MCF 10A (cell line): ENCODE results near the gene ARHGAP45. TPM values are rescaled to one million over a fixed set of nuclear protein-coding genes. Genes with fewer than 3 reads are reported as not detected.

Experiments used
- BruUV-seq: library from RNA; stranded (reverse); fragments of 400-500 nt; replicated peaks from 2 replicates; lab custom pipeline; 2021; lab: Mats Ljungman, UMichigan
- CTCF ChIA-PET: fragments of 300-600 bp; sonication (Branson Sonifier 250); formaldehyde crosslinking; extraction: SDS; loops from one replicate; lab custom pipeline; 2021; ENCODE audit warnings: antibody characterized with exemption, inconsistent platforms; lab: Yijun Ruan, JAX
- POLR2A ChIA-PET: fragments of 300-600, 350-650 bp; sonication (Branson Sonifier 250); formaldehyde crosslinking; extraction: SDS; loops from one replicate; lab custom pipeline; 2020; ENCODE audit warnings: antibody characterized with exemption, inconsistent platforms; lab: Yijun Ruan, JAX
- DNase-seq: peaks from one replicate; pipeline ENCODE4 v3.0.0-alpha.2; 2018; ENCODE audit not compliant: unreplicated experiment
- H3K27ac Mint-ChIP-seq: one replicate; pipeline ENCODE4 v1.8.0; 2022; ENCODE audit warnings: mild to moderate bottlenecking, low read depth, mixed read lengths; ENCODE audit not compliant: unreplicated experiment
- H3K27me3 Mint-ChIP-seq: one replicate; pipeline ENCODE4 v1.8.0; 2022; ENCODE audit warnings: mixed read lengths; ENCODE audit not compliant: insufficient read depth, unreplicated experiment
- H3K36me3 Mint-ChIP-seq: one replicate; pipeline ENCODE4 v1.8.0; 2022; ENCODE audit warnings: mild to moderate bottlenecking, moderate library complexity, mixed read lengths; ENCODE audit not compliant: insufficient read depth, unreplicated experiment
- H3K4me1 Mint-ChIP-seq: one replicate; pipeline ENCODE4 v1.8.0; 2022; ENCODE audit warnings: mixed read lengths; ENCODE audit not compliant: insufficient read depth, unreplicated experiment
- H3K4me3 Mint-ChIP-seq: one replicate; pipeline ENCODE4 v1.8.0; 2022; ENCODE audit warnings: mild to moderate bottlenecking, moderate library complexity, mixed read lengths; ENCODE audit not compliant: unreplicated experiment
- H3K9me3 Mint-ChIP-seq: one replicate; pipeline ENCODE4 v1.8.0; 2022; ENCODE audit warnings: mixed read lengths; ENCODE audit not compliant: unreplicated experiment
- intact Hi-C: fragments of 100-400 bp; cut with micrococcal nuclease; formaldehyde crosslinking; loops from 2 replicates; pipeline ENCODE4 v1.14.1; 2022
- total RNA-seq: library from RNA; stranded (reverse); gene quantifications from 2 replicates; pipeline ENCODE4 v1.2.3, GENCODE V29; 2022
- TF ChIP-seq, protein P1 (sequence below): fragments of 200-600 bp; IDR thresholded peaks from one replicate; pipeline ENCODE4 v1.8.0; 2022; ENCODE audit warnings: antibody characterized with exemption, mild to moderate bottlenecking; ENCODE audit not compliant: unreplicated experiment

Gene ARHGAP45
- total RNA-seq, 1 experiment from 2014 or later, result 15.3 TPM

DNA sequence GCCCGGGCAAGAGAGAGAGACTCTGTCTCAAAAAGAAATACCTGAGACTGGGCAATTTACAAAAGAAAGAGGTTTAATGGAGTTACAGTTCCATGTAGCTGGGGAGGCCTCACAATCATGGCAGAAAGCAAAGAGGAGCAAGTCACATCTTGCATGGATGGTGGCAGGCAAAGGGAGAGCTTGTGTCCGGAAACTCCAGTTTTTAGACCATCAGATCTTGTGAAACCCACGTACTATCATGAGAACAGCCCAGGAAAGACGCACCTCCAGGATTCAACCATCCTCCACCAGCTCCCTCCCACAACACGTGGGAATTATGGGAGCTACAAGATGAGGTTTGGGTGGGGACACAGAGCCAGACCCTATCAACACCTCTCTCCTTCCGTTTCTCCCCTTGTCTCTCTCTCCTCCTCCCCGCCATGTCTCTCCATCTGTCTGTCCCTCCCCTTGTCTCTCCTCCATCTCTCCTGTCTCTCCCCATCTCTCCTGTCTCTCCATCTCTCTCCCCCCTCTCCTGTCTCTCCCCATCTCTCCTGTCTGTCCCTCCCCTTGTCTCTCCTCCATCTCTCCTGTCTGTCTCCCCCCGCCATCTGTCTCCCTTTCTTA lies 18.2 kb downstream of the ARHGAP45 start:
- Mint-ChIP-seq H3K27me3 (no peaks in the 10 kb centered on the region), H3K4me3 (no peak overlapping the region), H3K27ac (no peak overlapping the region), H3K4me1 (peaks cover 6% of the 10 kb centered on the region), H3K9me3 (no peaks in the 10 kb centered on the region), H3K36me3 (peaks cover 38% of the 10 kb centered on the region)
- ChIA-PET POLR2A (interaction anchor here (0.6 to 3.8 kb wide), 6 partner anchors 9 to 288 kb away, joined by 3 to 19 read pairs (median 4); partner anchors contain the start of genes ARHGAP45 and PTBP1), CTCF (interaction anchor here (1.0 kb wide), 1 partner anchor 9 kb away, joined by 3 read pairs; no protein-coding TSS in a partner anchor)
- no peak for DNase-seq
- TF ChIP-seq, protein P1, sequence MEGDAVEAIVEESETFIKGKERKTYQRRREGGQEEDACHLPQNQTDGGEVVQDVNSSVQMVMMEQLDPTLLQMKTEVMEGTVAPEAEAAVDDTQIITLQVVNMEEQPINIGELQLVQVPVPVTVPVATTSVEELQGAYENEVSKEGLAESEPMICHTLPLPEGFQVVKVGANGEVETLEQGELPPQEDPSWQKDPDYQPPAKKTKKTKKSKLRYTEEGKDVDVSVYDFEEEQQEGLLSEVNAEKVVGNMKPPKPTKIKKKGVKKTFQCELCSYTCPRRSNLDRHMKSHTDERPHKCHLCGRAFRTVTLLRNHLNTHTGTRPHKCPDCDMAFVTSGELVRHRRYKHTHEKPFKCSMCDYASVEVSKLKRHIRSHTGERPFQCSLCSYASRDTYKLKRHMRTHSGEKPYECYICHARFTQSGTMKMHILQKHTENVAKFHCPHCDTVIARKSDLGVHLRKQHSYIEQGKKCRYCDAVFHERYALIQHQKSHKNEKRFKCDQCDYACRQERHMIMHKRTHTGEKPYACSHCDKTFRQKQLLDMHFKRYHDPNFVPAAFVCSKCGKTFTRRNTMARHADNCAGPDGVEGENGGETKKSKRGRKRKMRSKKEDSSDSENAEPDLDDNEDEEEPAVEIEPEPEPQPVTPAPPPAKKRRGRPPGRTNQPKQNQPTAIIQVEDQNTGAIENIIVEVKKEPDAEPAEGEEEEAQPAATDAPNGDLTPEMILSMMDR, result no peak
- no TSS peak for BruUV-seq
- intact Hi-C loops, result no loop called here

- intact Hi-C loops, result no loop called here
- Mint-ChIP-seq H3K27me3 (no peaks in the 10 kb centered on the region), H3K36me3 (peaks cover 37% of the 10 kb centered on the region), H3K9me3 (no peaks in the 10 kb centered on the region), H3K4me3 (no peak overlapping the region), H3K27ac (no peak overlapping the region), H3K4me1 (peaks cover 6% of the 10 kb centered on the region)
- no TSS peak for BruUV-seq
- TF ChIP-seq, protein P1, result no peak
- CTCF ChIA-PET, result interaction anchor here (0.7 to 1.0 kb wide), 2 partner anchors 16 to 25 kb away, joined by 3 read pairs; no protein-coding TSS in a partner anchor
- no peak for DNase-seq
- POLR2A ChIA-PET, result interaction anchor here (0.6 to 3.8 kb wide), 8 partner anchors 8 to 64 kb away, joined by 3 to 19 read pairs (median 4); partner anchors contain the start of gene ARHGAP45
Measured at GRCh38 chr19:1085676-1086442, 18.9 kb downstream of the ARHGAP45 start.

GRCh38 chr19:1086613-1087012 lies 19.6 kb downstream of the ARHGAP45 start:
- POLR2A ChIA-PET, result interaction anchor here (1.0 to 3.8 kb wide), 5 partner anchors 8 to 64 kb away, joined by 3 to 19 read pairs (median 3); no protein-coding TSS in a partner anchor
- no TSS peak for BruUV-seq
- CTCF ChIA-PET, result interaction anchor here (0.7 to 1.0 kb wide), 2 partner anchors 15 to 26 kb away, joined by 3 read pairs; no protein-coding TSS in a partner anchor

More at GRCh38 chr19:1086613-1087012, 19.6 kb downstream of the ARHGAP45 start:
- Mint-ChIP-seq H3K27me3 (no peaks in the 10 kb centered on the region), H3K9me3 (no peaks in the 10 kb centered on the region), H3K36me3 (peaks cover 42% of the 10 kb centered on the region), H3K27ac (no peak overlapping the region), H3K4me3 (no peak overlapping the region), H3K4me1 (peaks cover 6% of the 10 kb centered on the region)
- intact Hi-C loops, result no loop called here
- no peak for DNase-seq
- TF ChIP-seq, protein P1, result no peak
